ENCODE results near the gene DENND2A. TPM values are rescaled to one million over a fixed set of nuclear protein-coding genes. Genes with fewer than 3 reads are reported as not detected.
A peak's percentile ranks its signal among the peaks of the same experiment; 100 is the strongest.
"Not testable (repeated sequence)": the region's sequence is repeated elsewhere in the genome, so short reads cannot be mapped to it uniquely, and the experiment has no call there.

DENND2A gene
- polyA plus RNA-seq, 4 donors: 3.0 to 7.0 (median 5.7) TPM; not detected in 1

DNA sequence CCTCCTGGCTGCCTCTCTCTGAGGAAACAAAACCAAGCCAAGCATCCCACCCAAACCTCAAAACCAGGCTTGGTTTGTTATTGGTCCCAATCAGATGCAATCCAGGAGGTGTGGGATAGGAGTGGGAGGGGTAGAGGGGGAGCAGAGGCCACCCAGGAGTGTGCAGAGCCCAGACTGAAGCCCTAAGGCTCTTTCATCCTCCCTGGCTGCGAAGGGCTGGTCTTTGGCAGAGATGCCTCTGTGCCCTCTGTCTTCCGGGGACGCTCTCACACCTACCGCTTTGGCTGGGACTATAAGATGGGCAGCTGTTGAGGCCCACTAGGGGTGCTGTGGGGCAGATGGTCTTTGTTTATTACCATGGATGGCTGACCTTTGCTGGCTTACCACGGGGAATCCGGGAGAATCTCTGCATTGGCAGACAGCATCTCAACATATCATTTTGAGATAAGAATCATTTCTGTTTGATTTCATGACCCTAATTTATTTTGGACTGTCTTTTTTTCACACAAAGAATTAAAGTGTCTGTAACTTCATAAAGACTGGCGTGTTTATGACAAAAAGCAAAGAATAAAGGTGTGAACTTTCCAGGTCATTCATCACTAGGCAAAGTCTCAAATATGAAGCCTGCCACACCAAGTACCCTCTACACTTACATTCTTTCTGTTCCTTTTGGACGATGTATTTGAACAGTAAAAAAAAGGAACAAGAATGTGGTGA lies 6.5 kb upstream of the DENND2A start:
- DNase-seq (peak; percentile 32 to 39), FAIRE-seq (no peak)
- H3K27me3 ChIP-seq (ENCODE audit: control insufficient read depth in 3 of 3, insufficient read depth in 3 of 3, low read length in 3 of 3): peaks cover 0 to 13% (median 0%) of the 10 kb centered on the region in 3 donors
- no peak overlapping the region for H3K4me3 ChIP-seq (ENCODE audit: low read depth in 1 of 3, low read length in 3 of 3)
- H3K27ac ChIP-seq (ENCODE audit: low read depth in 1 of 3, low read length in 2 of 3): no peak overlapping the region
- no peaks in the 10 kb centered on the region for H3K9me3 ChIP-seq (ENCODE audit: control insufficient read depth in 2 of 2, insufficient read depth in 1 of 2, low read depth in 1 of 2, low read length in 1 of 2)
- WGBS, 3 donors: 19 to 26% (median 24%) methylated on average over 8 of the region's 8 CpGs
- H3K4me1 ChIP-seq (ENCODE audit: control insufficient read depth in 3 of 3, insufficient read depth in 2 of 3, low read depth in 1 of 3, low read length in 2 of 3): no peaks in the 10 kb centered on the region
- H3K36me3 ChIP-seq (ENCODE audit: control insufficient read depth in 3 of 3, insufficient read depth in 2 of 3, low read depth in 1 of 3, low read length in 3 of 3): no peaks in the 10 kb centered on the region

DNA sequence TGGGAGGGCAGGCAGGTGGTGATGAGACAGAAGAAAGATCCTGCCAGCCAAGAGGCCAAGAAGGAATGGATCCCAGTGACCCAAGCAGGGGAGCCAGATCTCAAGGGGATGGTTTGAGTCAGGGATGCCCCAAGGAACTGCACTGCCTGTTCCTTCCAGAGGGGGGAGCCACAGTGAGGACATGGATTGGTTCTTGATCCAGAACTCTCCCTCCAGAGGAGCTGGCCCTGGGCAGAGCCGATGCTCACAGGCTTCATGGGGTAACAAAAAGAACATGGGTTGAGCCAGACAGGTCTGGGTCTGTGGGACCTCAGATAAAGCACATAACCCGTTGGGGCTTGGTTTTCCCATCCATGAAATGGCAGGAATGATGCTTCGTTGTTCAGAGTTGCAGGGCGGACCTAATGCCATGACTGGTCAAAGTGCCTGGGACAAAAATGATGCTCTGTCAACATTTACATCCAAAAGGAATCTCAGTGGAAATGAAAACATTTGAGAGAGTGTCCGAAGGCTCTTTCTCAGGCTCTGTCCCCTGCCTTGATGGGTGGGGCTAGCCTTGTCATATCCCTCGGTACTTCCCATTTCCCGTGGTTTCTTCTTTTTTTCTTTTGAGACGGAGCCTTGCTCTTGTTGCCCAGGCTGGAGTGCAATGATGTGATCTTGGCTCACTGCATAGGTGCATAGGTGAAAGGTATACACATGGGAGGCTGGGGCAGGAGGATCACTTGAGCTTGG lies 4.7 kb upstream of the DENND2A start:
- FAIRE-seq: no peak
- WGBS, 3 donors: 75 to 81% (median 80%) methylated on average over 8 of the region's 8 CpGs
- Histone ChIP-seq H3K27ac (ENCODE audit: low read depth in 1 of 3, low read length in 2 of 3) (no peak overlapping the region), H3K9me3 (ENCODE audit: control insufficient read depth in 2 of 2, insufficient read depth in 1 of 2, low read depth in 1 of 2, low read length in 1 of 2) (no peaks in the 10 kb centered on the region), H3K36me3 (ENCODE audit: control insufficient read depth in 3 of 3, insufficient read depth in 2 of 3, low read depth in 1 of 3, low read length in 3 of 3) (no peaks in the 10 kb centered on the region), H3K27me3 (ENCODE audit: control insufficient read depth in 3 of 3, insufficient read depth in 3 of 3, low read length in 3 of 3) (peaks cover 0 to 26% (median 3%) of the 10 kb centered on the region in 3 donors), H3K4me3 (ENCODE audit: low read depth in 1 of 3, low read length in 3 of 3) (no peak overlapping the region), H3K4me1 (ENCODE audit: control insufficient read depth in 3 of 3, insufficient read depth in 2 of 3, low read depth in 1 of 3, low read length in 2 of 3) (no peaks in the 10 kb centered on the region)
- no peak for DNase-seq

DNA sequence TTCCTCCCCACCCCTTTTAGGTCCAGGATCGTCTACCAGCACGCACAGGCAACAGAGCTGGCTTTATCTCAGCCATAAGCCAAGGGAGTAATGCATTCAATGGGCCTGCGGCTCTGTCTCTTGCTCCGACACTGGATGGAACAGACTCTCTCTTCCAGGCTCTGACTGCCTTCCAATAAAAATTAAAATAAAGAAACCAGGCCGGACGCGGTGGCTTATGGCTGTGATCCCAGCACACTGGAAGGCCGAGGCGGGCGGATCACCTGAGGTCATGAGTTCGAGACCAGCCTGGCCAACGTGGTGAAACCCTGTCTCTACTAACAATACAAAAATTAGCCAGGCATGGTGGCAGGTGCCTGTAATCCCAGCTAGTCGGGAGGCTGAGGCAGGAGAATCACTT lies 4.1 kb upstream of the DENND2A start:
- 89 to 91% (median 90%) methylated on average over 13 of the region's 13 CpGs for WGBS, 3 donors

DNA sequence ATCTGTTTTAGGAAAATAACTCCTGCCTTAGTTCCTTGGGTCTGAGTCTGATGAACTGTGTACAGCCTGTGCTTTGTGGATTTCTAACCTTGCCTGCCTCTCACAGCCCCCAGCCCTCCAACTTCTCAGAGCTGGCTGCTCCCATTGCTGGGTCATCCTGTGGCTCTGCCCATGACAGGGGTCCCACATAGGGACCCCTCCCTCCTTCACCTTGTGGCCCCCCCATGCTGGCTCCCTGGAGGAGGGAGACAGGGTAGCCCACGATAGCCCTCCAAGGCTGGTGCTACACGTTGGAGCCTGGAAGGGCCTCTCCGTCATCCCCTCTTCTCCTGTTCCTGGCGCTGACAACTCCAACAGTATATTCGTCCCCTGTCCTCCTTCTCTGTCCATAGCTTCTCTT lies 2.8 kb upstream of the DENND2A start:
- FAIRE-seq (no peak), DNase-seq (no peak)
- no peaks in the 10 kb centered on the region for H3K4me1 ChIP-seq (ENCODE audit: control insufficient read depth in 3 of 3, insufficient read depth in 2 of 3, low read depth in 1 of 3, low read length in 2 of 3)
- H3K4me3 ChIP-seq (ENCODE audit: low read depth in 1 of 3, low read length in 3 of 3): no peak overlapping the region
- peaks cover 0 to 41% (median 16%) of the 10 kb centered on the region in 3 donors for H3K27me3 ChIP-seq (ENCODE audit: control insufficient read depth in 3 of 3, insufficient read depth in 3 of 3, low read length in 3 of 3)
- 79 to 86% (median 83%) methylated on average over 5 of the region's 5 CpGs for WGBS, 3 donors
- H3K36me3 ChIP-seq (ENCODE audit: control insufficient read depth in 3 of 3, insufficient read depth in 2 of 3, low read depth in 1 of 3, low read length in 3 of 3): no peaks in the 10 kb centered on the region
- H3K9me3 ChIP-seq (ENCODE audit: control insufficient read depth in 2 of 2, insufficient read depth in 1 of 2, low read depth in 1 of 2, low read length in 1 of 2): no peaks in the 10 kb centered on the region
- H3K27ac ChIP-seq (ENCODE audit: low read depth in 1 of 3, low read length in 2 of 3): no peak overlapping the region

More for the DNA sequence above, 4.1 kb upstream of the DENND2A start:
- H3K4me1 ChIP-seq (ENCODE audit: control insufficient read depth in 3 of 3, insufficient read depth in 2 of 3, low read depth in 1 of 3, low read length in 2 of 3); H3K27ac ChIP-seq (ENCODE audit: low read depth in 1 of 3, low read length in 2 of 3); FAIRE-seq; H3K4me3 ChIP-seq (ENCODE audit: low read depth in 1 of 3, low read length in 3 of 3); H3K36me3 ChIP-seq (ENCODE audit: control insufficient read depth in 3 of 3, insufficient read depth in 2 of 3, low read depth in 1 of 3, low read length in 3 of 3); H3K9me3 ChIP-seq (ENCODE audit: control insufficient read depth in 2 of 2, insufficient read depth in 1 of 2, low read depth in 1 of 2, low read length in 1 of 2); DNase-seq: not testable (repeated sequence)
- peaks cover 0 to 31% (median 7%) of the 10 kb centered on the region in 3 donors for H3K27me3 ChIP-seq (ENCODE audit: control insufficient read depth in 3 of 3, insufficient read depth in 3 of 3, low read length in 3 of 3)

DNA sequence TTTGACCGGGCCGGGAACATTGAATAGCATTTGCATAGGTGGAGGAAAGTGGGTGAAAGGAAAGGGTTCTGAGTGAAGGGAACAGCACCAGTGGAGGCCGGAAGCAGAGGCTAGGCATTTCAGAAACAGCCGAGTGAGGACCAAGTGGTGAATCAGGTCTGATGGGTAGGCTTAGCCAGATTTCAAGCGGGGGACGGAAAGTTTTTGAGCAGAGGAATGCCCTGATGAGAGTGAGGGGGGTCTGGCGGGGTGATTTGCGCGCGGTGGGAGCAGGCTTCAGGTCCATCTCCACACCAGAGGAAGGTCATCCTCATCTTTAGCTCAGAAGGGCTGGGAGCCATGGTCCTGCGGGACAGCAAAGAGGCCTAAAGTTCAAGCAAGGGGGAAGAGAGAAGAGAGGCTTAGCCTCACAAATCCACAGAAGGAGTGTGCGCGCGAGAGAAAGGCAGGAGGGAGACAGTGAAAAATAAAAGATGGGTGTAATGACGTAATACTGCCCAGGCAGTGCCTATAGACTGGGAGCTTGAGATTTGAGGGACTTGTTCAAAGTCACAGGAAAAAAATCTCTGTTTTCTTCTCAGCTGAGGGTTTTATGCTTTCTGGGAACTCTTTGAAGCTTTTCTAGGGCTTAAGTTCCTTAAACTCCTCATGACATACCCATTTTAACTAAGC lies 1.0 kb upstream of the DENND2A start:
- H3K4me1 ChIP-seq (ENCODE audit: control insufficient read depth in 3 of 3, insufficient read depth in 2 of 3, low read depth in 1 of 3, low read length in 2 of 3): peaks cover 0 to 3% (median 0%) of the 10 kb centered on the region in 3 donors
- no peak for DNase-seq
- H3K9me3 ChIP-seq (ENCODE audit: control insufficient read depth in 2 of 2, insufficient read depth in 1 of 2, low read depth in 1 of 2, low read length in 1 of 2): no peaks in the 10 kb centered on the region
- H3K27ac ChIP-seq (ENCODE audit: low read depth in 1 of 3, low read length in 2 of 3): peak overlapping the region in 2 of 3 donors; percentile 84
- no peak for FAIRE-seq
- no peaks in the 10 kb centered on the region for H3K36me3 ChIP-seq (ENCODE audit: control insufficient read depth in 3 of 3, insufficient read depth in 2 of 3, low read depth in 1 of 3, low read length in 3 of 3)
- peak overlapping the region in 1 of 3 donors; percentile 67 for H3K4me3 ChIP-seq (ENCODE audit: low read depth in 1 of 3, low read length in 3 of 3)
- WGBS, 3 donors: 61 to 80% (median 68%) methylated on average over 15 of the region's 15 CpGs
- peaks cover 0 to 50% (median 16%) of the 10 kb centered on the region in 3 donors for H3K27me3 ChIP-seq (ENCODE audit: control insufficient read depth in 3 of 3, insufficient read depth in 3 of 3, low read length in 3 of 3)

DNA sequence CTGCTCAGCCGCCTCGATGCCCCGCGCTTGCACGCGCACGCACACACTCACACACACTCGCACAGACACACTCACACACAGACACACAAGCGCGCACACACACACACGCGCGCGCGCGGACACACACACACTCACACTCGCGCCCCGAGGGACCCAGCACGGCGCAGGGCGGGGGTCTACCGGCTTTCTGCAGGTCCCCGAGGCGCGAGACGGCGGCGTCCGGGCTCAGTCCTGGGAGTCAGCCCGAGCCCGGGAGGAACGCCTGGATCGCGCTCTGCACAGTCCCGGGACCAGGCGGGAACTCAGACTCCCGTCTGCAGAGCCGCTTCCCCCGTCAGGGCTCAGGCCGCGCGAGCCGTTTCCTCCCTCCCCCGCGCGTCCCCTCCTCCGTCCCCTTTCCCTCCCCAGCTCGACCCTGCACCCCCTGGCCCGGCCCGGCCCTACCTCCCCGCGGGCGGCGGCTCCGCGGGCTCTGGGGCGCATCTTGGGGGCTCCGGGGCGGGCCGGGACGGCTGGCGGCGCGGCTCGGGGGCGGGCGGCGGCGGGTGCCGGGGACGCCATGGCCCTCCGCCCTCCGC lies 464 bp downstream of the DENND2A start:
- FAIRE-seq (no peak), DNase-seq (peak in 1 of 2 donors; percentile 54)
- WGBS, 3 donors: 1 to 4% (median 1%) methylated on average over 35 to 74 of the region's 74 CpGs
- Histone ChIP-seq H3K27ac (ENCODE audit: low read depth in 1 of 3, low read length in 2 of 3) (peak overlapping the region; percentile 6 to 88 (median 77)), H3K4me3 (ENCODE audit: low read depth in 1 of 3, low read length in 3 of 3) (peak overlapping the region; percentile 30 to 70 (median 41)), H3K27me3 (ENCODE audit: control insufficient read depth in 3 of 3, insufficient read depth in 3 of 3, low read length in 3 of 3) (peaks cover 0 to 53% (median 16%) of the 10 kb centered on the region in 3 donors), H3K9me3 (ENCODE audit: control insufficient read depth in 2 of 2, insufficient read depth in 1 of 2, low read depth in 1 of 2, low read length in 1 of 2) (no peaks in the 10 kb centered on the region), H3K4me1 (ENCODE audit: control insufficient read depth in 3 of 3, insufficient read depth in 2 of 3, low read depth in 1 of 3, low read length in 2 of 3) (peaks cover 0 to 3% (median 0%) of the 10 kb centered on the region in 3 donors), H3K36me3 (ENCODE audit: control insufficient read depth in 3 of 3, insufficient read depth in 2 of 3, low read depth in 1 of 3, low read length in 3 of 3) (peaks cover 0 to 3% (median 0%) of the 10 kb centered on the region in 3 donors)

DNA sequence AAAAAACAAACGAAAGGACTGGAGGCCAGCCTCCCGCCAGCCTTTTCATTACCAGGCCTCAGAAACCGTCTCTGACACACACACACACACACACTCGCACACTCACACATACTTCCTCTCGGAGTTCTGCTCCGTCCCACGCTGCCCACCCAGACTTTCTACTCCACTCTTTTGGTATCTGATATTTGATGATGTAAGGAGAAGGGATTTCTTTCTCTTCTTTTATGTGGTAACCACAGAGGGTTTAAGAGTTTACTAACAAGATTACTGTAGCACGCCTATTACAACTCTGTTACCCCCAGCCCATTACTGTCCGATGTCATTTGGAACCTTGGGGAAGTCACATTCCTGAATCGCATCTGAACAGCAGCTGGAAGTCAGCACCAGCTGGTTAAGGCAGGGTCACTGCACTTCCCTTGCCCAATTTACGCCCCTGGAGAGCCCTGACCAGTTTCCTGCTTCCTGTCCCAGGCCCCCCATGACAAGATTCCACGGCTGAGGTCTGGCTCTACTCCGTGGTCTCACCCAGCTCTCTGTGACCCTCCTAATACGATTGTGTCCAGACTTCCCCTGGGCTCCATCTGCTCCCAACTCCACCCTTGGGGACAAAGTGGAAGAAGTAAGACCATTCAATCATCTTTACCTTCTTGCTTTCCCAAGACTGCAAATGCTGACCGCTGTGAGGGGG lies 1.1 kb downstream of the DENND2A start:
- FAIRE-seq (no peak), DNase-seq (peak in 1 of 2 donors; percentile 36)
- WGBS, 3 donors: 23 to 39% (median 31%) methylated on average over 15 of the region's 15 CpGs
- peaks cover 0 to 52% (median 16%) of the 10 kb centered on the region in 3 donors for H3K27me3 ChIP-seq (ENCODE audit: control insufficient read depth in 3 of 3, insufficient read depth in 3 of 3, low read length in 3 of 3)
- H3K9me3 ChIP-seq (ENCODE audit: control insufficient read depth in 2 of 2, insufficient read depth in 1 of 2, low read depth in 1 of 2, low read length in 1 of 2): no peaks in the 10 kb centered on the region
- peak overlapping the region in 2 of 3 donors; percentile 77 to 88 for H3K27ac ChIP-seq (ENCODE audit: low read depth in 1 of 3, low read length in 2 of 3)
- peak overlapping the region; percentile 30 to 70 (median 41) for H3K4me3 ChIP-seq (ENCODE audit: low read depth in 1 of 3, low read length in 3 of 3)
- H3K4me1 ChIP-seq (ENCODE audit: control insufficient read depth in 3 of 3, insufficient read depth in 2 of 3, low read depth in 1 of 3, low read length in 2 of 3): peaks cover 0 to 3% (median 0%) of the 10 kb centered on the region in 3 donors
- H3K36me3 ChIP-seq (ENCODE audit: control insufficient read depth in 3 of 3, insufficient read depth in 2 of 3, low read depth in 1 of 3, low read length in 3 of 3): peaks cover 0 to 3% (median 0%) of the 10 kb centered on the region in 3 donors
